Immature natural killer cell (primary cell): ENCODE measurements around the gene KCNMB2. TPM values are rescaled to one million over a fixed set of nuclear protein-coding genes. Genes with fewer than 3 reads are reported as not detected.

Experiments used
- DNase-seq, 3 donors: peaks; one replicate each; pipeline ENCODE4 v3.0.0; 2022; ENCODE audit warnings: mixed read lengths in 1 of 3
- H3K27ac Mint-ChIP-seq, 6 donors: one replicate each; pipeline ENCODE4 v1.8.0; 2020; ENCODE audit warnings: mixed read lengths in 6 of 6, mild to moderate bottlenecking in 5 of 6, inconsistent platforms in 4 of 6, moderate library complexity in 3 of 6
- H3K27me3 Mint-ChIP-seq, 3 donors: one replicate each; pipeline ENCODE4 v1.8.0; 2020 to 2021; ENCODE audit warnings: low read depth in 3 of 3, mild to moderate bottlenecking in 3 of 3, mixed read lengths in 3 of 3, moderate library complexity in 3 of 3, inconsistent platforms in 1 of 3
- H3K36me3 Mint-ChIP-seq, 3 donors: one replicate each; pipeline ENCODE4 v1.8.0; 2020; ENCODE audit warnings: mixed read lengths in 3 of 3, inconsistent platforms in 2 of 3, mild to moderate bottlenecking in 2 of 3
- H3K4me1 Mint-ChIP-seq, 2 donors: one replicate each; pipeline ENCODE4 v1.8.0; 2020; ENCODE audit warnings: inconsistent platforms in 2 of 2, mild to moderate bottlenecking in 2 of 2, mixed read lengths in 2 of 2, moderate library complexity in 1 of 2
- H3K4me3 Mint-ChIP-seq, 5 donors: one replicate each; pipeline ENCODE4 v1.8.0; 2020; ENCODE audit warnings: mild to moderate bottlenecking in 5 of 5, mixed read lengths in 5 of 5, inconsistent platforms in 3 of 5, moderate library complexity in 3 of 5
- H3K9me3 Mint-ChIP-seq, 6 donors: one replicate each; pipeline ENCODE4 v1.8.0; 2020; ENCODE audit warnings: mild to moderate bottlenecking in 6 of 6, mixed read lengths in 6 of 6, inconsistent platforms in 4 of 6, moderate library complexity in 3 of 6
- polyA plus RNA-seq, 3 donors: library from polyadenylated mRNA; unstranded; fragments of 300-500 nt; fragmentation: Illumina TruSeq; gene quantifications; one replicate each; pipeline ENCODE4 v1.2.3, GENCODE V29; 2021

KCNMB2 gene
- polyA plus RNA-seq, 3 donors from 2014 or later = not detected

DNA sequence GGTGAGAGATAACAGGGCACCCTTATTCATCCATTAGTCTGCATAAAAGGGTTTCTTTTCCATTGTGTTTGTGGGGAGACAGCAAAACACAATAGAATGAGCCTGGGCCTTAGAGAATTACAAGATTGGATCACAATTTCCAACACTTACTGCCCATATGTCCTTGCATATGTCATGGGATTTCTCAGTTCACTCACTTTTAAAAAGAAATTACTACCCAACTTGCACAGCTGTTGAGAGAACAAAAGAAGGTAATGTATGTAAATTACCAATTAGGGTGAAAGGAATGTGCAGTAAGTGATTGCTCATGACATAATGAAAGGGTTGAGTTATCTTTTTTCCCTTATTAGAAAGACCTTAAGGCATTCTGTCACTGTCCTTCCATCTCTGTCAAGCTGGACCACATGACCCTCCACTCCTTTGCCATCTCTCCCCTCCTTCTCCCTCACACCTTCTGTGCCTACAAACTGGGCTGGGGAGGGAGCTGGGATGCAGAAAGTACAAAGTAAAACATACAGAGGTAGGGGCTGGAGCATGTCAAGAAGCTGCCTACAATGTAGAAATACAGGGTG, 291.1 kb downstream of the KCNMB2 start:
- no peak overlapping the region for H3K27ac Mint-ChIP-seq
- no peaks in the 10 kb centered on the region for H3K36me3 Mint-ChIP-seq
- H3K4me1 Mint-ChIP-seq = no peaks in the 10 kb centered on the region
- no peak overlapping the region for H3K4me3 Mint-ChIP-seq
- peaks cover 4 to 18% (median 5%) of the 10 kb centered on the region in 6 donors for H3K9me3 Mint-ChIP-seq
- H3K27me3 Mint-ChIP-seq = peaks cover 0 to 3% (median 0%) of the 10 kb centered on the region in 3 donors
- no peak for DNase-seq

DNA sequence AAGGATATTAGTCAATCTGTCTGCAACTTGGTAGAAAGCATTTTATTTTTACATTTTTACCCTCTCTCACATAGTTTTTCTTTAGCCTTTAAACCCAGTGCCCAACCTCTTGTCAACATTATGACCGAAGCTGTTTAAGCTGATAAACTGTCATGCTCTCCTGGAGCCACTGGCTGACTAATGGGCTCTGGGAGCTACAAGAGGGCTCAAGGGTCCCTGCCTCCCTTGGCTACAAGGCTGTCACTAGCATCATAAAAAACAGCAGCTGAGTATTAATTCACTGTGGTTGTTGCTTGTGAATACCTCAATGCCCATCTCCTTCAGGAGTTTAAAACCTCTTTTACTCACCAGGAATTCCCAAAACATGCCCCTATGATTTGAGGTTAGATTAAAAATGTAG, 297.5 kb downstream of the KCNMB2 start:
- no peak overlapping the region for H3K27ac Mint-ChIP-seq
- no peak for DNase-seq
- H3K36me3 Mint-ChIP-seq = no peaks in the 10 kb centered on the region
- H3K4me1 Mint-ChIP-seq = no peaks in the 10 kb centered on the region
- peaks cover 0 to 18% (median 5%) of the 10 kb centered on the region in 6 donors for H3K9me3 Mint-ChIP-seq
- H3K27me3 Mint-ChIP-seq = peaks cover 0 to 6% (median 0%) of the 10 kb centered on the region in 3 donors
- no peak overlapping the region for H3K4me3 Mint-ChIP-seq

DNA sequence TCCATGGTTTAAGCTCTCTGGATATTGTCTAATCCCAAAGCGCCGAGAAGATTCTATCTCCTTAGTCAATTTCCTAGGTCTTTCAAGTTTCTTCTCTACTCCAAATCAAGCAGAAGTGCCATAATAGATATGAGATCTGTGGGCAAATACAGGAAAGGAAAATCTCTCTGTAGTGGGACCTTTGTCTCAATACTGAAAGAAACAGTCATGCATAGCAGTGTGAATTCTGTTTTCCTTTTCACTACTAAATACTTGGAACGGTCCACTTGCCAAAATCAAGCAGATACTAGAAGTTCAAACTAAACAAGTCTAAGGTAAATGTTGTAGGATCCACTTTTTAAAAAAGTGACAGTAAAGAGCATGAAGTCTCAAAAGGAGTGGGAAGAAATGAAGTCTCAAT, 298.8 kb downstream of the KCNMB2 start:
- DNase-seq = no peak
- Mint-ChIP-seq H3K36me3 (no peaks in the 10 kb centered on the region), H3K4me1 (no peaks in the 10 kb centered on the region), H3K4me3 (no peak overlapping the region), H3K27me3 (peaks cover 0 to 6% (median 0%) of the 10 kb centered on the region in 3 donors), H3K27ac (no peak overlapping the region), H3K9me3 (peaks cover 3 to 19% (median 6%) of the 10 kb centered on the region in 6 donors)

- no peak overlapping the region for H3K4me3 Mint-ChIP-seq
- H3K27me3 Mint-ChIP-seq = peaks cover 0 to 3% (median 0%) of the 10 kb centered on the region in 3 donors
- no peaks in the 10 kb centered on the region for H3K36me3 Mint-ChIP-seq
- no peak overlapping the region for H3K27ac Mint-ChIP-seq
- no peak for DNase-seq
- peaks cover 4 to 31% (median 8%) of the 10 kb centered on the region in 6 donors for H3K9me3 Mint-ChIP-seq
- no peaks in the 10 kb centered on the region for H3K4me1 Mint-ChIP-seq
Observed at GRCh38 chr3:178837512-178837911, 301.3 kb downstream of the KCNMB2 start.

DNA sequence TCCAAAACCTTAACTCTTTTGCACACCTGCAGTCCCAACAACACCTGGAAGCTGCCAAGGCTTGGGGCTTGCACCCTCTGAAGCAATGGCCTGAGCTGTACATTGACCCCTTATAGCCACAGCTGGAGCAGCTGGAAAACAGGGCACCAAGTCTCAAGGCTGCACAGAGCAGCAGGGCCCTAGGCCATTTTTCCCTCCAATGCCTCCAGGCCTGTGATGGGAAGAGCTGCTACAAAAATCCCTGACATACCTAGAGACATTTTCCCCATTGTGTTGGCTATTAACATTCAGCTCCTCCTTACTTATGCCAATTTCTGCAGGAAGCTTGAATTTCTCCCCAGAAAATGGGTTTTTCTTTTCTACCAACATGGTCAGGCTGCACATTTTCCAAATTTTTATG, 304.4 kb downstream of the KCNMB2 start:
- Mint-ChIP-seq H3K4me3 (no peak overlapping the region), H3K27ac (no peak overlapping the region), H3K9me3 (peaks cover 2 to 33% (median 7%) of the 10 kb centered on the region in 6 donors), H3K4me1 (no peaks in the 10 kb centered on the region), H3K36me3 (no peaks in the 10 kb centered on the region), H3K27me3 (no peaks in the 10 kb centered on the region)
- DNase-seq = no peak

DNA sequence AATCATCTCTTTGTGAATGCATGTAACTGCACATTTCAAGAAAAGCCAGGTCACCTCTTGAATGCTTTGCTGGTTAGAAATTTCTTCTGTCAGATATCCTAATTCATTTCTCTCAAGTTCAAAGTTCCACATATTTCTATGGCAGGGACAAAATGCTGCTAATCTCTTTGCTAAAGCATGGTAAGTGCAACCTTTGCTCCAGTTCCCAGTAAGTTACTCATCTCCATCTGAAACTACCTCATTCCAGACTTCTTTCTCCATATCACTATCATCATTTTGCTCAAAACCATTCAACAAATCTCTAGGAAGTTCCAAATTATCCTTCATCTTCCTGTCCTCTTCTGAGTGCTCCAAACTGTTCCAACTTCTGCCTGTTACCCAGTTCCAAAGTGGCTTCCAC, 304.8 kb downstream of the KCNMB2 start:
- H3K27ac Mint-ChIP-seq = no peak overlapping the region
- H3K36me3 Mint-ChIP-seq = no peaks in the 10 kb centered on the region
- H3K4me1 Mint-ChIP-seq = no peaks in the 10 kb centered on the region
- H3K27me3 Mint-ChIP-seq = no peaks in the 10 kb centered on the region
- DNase-seq = no peak
- no peak overlapping the region for H3K4me3 Mint-ChIP-seq
- H3K9me3 Mint-ChIP-seq = peaks cover 2 to 32% (median 7%) of the 10 kb centered on the region in 6 donors

- H3K27me3 Mint-ChIP-seq = peaks cover 0 to 3% (median 0%) of the 10 kb centered on the region in 3 donors
- H3K36me3 Mint-ChIP-seq = no peaks in the 10 kb centered on the region
- peaks cover under 1 to 42% (median 2%) of the 10 kb centered on the region in 6 donors for H3K9me3 Mint-ChIP-seq
- no peak overlapping the region for H3K27ac Mint-ChIP-seq
- H3K4me3 Mint-ChIP-seq = no peak overlapping the region
- no peak for DNase-seq
- no peaks in the 10 kb centered on the region for H3K4me1 Mint-ChIP-seq
Observed at GRCh38 chr3:178844916-178845315, 308.7 kb downstream of the KCNMB2 start.

GRCh38 chr3:178845420-178846118, 309.3 kb downstream of the KCNMB2 start:
- DNase-seq = no peak
- peaks cover 0 to 40% (median 3%) of the 10 kb centered on the region in 6 donors for H3K9me3 Mint-ChIP-seq
- H3K27ac Mint-ChIP-seq = no peak overlapping the region
- H3K27me3 Mint-ChIP-seq = peaks cover 0 to 3% (median 0%) of the 10 kb centered on the region in 3 donors
- H3K4me3 Mint-ChIP-seq = no peak overlapping the region
- H3K36me3 Mint-ChIP-seq = no peaks in the 10 kb centered on the region
- H3K4me1 Mint-ChIP-seq = no peaks in the 10 kb centered on the region

- no peak overlapping the region for H3K27ac Mint-ChIP-seq
- DNase-seq = no peak
- H3K27me3 Mint-ChIP-seq = peaks cover 0 to 3% (median 0%) of the 10 kb centered on the region in 3 donors
- H3K4me3 Mint-ChIP-seq = no peak overlapping the region
- no peaks in the 10 kb centered on the region for H3K36me3 Mint-ChIP-seq
- no peaks in the 10 kb centered on the region for H3K4me1 Mint-ChIP-seq
- peaks cover 0 to 26% (median 4%) of the 10 kb centered on the region in 6 donors for H3K9me3 Mint-ChIP-seq
Observed at GRCh38 chr3:178847190-178847589, 311.0 kb downstream of the KCNMB2 start.

DNA sequence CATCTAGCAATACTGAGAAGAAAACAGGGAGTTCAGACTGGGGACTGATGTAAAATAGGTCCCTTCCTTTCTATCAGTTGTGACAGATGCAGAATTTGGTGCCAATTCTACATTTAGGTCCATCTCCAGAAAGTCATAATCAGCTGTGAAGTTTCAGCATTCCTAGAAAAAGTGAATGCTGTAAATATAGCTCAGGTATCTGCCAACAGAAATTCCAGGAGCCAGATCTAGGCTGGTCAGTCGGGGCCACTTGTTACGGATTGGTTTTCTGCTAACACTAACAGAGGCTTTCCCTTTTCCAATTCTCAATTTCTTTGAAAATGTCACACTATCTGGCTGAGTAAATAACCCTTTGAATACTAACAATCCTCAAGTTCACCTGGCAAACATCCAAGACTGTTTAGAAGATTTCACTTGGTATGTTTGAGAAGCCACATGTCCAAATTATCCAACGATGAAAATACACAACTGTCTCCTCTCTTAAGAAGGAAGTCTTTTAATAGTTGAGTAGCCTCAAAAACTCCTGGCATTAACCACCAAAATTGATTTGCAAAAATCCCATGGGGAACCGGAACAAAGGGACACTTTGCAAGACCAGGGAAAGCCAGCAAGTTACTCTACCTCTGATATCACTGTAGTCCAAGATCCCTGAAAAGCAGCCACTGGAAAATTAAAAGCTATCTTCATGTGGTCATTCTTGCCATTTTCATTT, 313.1 kb downstream of the KCNMB2 start:
- Mint-ChIP-seq H3K27me3 (peaks cover 0 to 3% (median 0%) of the 10 kb centered on the region in 3 donors), H3K4me3 (no peak overlapping the region), H3K27ac (no peak overlapping the region), H3K36me3 (no peaks in the 10 kb centered on the region), H3K9me3 (peaks cover 0 to 26% (median 4%) of the 10 kb centered on the region in 6 donors), H3K4me1 (no peaks in the 10 kb centered on the region)
- no peak for DNase-seq

GRCh38 chr3:178850450-178851190, 314.4 kb downstream of the KCNMB2 start:
- Mint-ChIP-seq H3K4me3 (no peak overlapping the region), H3K4me1 (no peaks in the 10 kb centered on the region), H3K27ac (no peak overlapping the region), H3K9me3 (peaks cover 0 to 22% (median 4%) of the 10 kb centered on the region in 6 donors), H3K36me3 (no peaks in the 10 kb centered on the region), H3K27me3 (peaks cover 0 to 3% (median 0%) of the 10 kb centered on the region in 3 donors)
- DNase-seq = no peak

DNA sequence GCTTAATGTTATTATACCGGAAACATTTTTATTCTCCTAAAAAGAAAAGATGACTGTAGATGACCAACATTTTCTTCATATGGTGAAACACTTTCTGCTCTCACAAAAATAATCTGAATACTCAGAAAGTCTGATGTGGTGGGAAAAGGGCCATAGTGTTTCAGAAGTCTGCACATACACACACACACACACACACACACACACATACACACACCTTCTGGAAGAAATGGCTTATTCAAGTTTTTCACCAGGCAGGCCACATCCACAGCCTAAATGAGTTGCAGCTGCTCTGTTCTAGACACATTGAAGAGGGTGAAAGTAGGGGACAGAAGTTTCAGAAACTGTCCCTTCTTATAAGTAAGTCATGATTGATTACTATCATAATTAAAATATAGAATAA, 315.3 kb downstream of the KCNMB2 start:
- peaks cover 0 to 22% (median 4%) of the 10 kb centered on the region in 6 donors for H3K9me3 Mint-ChIP-seq
- H3K27me3 Mint-ChIP-seq = peaks cover 0 to 3% (median 0%) of the 10 kb centered on the region in 3 donors
- no peak for DNase-seq
- no peak overlapping the region for H3K27ac Mint-ChIP-seq
- H3K36me3 Mint-ChIP-seq = no peaks in the 10 kb centered on the region
- no peaks in the 10 kb centered on the region for H3K4me1 Mint-ChIP-seq
- no peak overlapping the region for H3K4me3 Mint-ChIP-seq

- no peaks in the 10 kb centered on the region for H3K4me1 Mint-ChIP-seq
- no peaks in the 10 kb centered on the region for H3K27me3 Mint-ChIP-seq
- no peak overlapping the region for H3K4me3 Mint-ChIP-seq
- no peak for DNase-seq
- no peaks in the 10 kb centered on the region for H3K36me3 Mint-ChIP-seq
- H3K9me3 Mint-ChIP-seq = peaks cover 0 to 20% (median 5%) of the 10 kb centered on the region in 6 donors
- no peak overlapping the region for H3K27ac Mint-ChIP-seq
Observed at GRCh38 chr3:178856804-178857203, 320.6 kb downstream of the KCNMB2 start.
